ENCODE results near the gene RHNO1. TPM values are rescaled to one million over a fixed set of nuclear protein-coding genes. Genes with fewer than 3 reads are reported as not detected.

The RHNO1 gene
- total and polyA plus RNA-seq, 2 of the 13 experiments (the other 11 are each of a cell fraction or from before 2014, with no cell fraction given), result 27.2 to 49.6 TPM

DNA sequence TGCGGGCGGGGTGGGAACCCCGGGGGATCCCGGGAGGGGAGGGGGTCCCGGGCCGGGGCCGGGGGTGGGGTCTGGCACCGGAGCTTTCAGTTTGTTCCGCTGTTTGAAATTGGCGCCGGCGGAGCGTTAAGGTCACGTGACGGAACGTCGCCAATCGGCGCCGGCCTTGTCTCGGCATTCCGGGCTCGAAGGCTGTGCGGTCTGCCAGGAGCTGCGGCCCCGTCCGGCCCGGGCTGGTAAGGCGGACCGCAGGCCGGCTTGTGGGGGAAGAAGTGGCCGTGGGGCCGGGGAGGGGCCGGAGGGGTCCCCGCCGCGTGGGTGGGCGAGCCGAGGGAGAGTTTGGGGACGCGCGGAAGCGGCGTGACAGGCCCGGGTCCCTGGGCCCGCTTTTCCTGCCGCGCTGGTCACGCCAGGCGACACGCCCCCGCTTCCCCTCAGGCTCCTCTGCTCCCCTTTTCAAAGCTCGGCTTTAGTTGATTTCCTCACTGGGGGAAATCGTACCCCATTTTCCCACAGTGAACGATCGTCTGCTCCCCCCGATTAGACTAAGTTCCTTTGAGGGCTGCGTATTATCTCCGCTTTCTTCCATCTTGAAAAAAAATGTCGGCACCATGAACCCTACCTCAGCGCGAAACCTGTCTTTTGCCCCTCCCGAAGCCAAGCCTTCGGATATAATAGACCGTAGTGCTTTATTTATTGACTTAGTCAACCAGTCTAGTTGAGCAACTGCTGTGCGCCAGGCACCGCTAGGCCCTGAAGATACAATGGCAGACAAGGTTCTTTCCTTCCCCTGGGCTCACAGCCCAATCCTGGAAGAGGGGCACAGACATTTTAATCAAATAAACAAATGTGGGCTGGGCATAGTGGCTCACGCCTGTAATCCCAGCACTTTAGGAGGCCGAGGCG is at the start of gene RHNO1, which contains the start of gene FOXM1 (continued):
- TF ChIP-seq, protein P1, sequence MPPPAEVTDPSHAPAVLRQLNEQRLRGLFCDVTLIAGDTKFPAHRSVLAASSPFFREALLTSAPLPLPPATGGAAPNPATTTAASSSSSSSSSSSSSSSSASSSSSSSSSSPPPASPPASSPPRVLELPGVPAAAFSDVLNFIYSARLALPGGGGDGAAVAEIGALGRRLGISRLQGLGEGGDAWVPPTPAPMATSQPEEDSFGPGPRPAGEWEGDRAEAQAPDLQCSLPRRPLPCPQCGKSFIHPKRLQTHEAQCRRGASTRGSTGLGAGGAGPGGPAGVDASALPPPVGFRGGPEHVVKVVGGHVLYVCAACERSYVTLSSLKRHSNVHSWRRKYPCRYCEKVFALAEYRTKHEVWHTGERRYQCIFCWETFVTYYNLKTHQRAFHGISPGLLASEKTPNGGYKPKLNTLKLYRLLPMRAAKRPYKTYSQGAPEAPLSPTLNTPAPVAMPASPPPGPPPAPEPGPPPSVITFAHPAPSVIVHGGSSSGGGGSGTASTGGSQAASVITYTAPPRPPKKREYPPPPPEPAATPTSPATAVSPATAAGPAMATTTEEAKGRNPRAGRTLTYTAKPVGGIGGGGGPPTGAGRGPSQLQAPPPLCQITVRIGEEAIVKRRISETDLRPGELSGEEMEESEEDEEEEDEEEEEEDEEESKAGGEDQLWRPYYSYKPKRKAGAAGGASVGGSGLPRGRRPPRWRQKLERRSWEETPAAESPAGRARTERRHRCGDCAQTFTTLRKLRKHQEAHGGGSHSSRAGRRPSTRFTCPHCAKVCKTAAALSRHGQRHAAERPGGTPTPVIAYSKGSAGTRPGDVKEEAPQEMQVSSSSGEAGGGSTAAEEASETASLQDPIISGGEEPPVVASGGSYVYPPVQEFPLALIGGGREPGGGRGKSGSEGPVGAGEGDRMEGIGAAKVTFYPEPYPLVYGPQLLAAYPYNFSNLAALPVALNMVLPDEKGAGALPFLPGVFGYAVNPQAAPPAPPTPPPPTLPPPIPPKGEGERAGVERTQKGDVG (CRISPR knock-in tag; IDR thresholded peaks at IDR 0.05; ENCODE audit: borderline replicate concordance), result no peak
- peak; percentile 53 for TF ChIP-seq HNRNPK (IDR thresholded peaks at IDR 0.05; ENCODE audit: low read depth, low read length, poor library complexity, severe bottlenecking)
- TF ChIP-seq HCFC1 (IDR thresholded peaks at IDR 0.05; ENCODE audit: low read depth, low read length), result no peak
- no peak for TF ChIP-seq ZBTB7A (CRISPR knock-in tag; IDR thresholded peaks at IDR 0.05)
- no peak for TF ChIP-seq NFATC3 (CRISPR knock-in tag; IDR thresholded peaks at IDR 0.05)
- no peak for TF ChIP-seq EHMT2 (IDR thresholded peaks at IDR 0.05; ENCODE audit: borderline replicate concordance, low read depth, low read length)
- TF ChIP-seq HOXA3 (CRISPR knock-in tag; IDR thresholded peaks at IDR 0.05), result 0 out of 2 replicates have a peak, but pooled peaks have one; percentile 38
- TF ChIP-seq, protein P2, sequence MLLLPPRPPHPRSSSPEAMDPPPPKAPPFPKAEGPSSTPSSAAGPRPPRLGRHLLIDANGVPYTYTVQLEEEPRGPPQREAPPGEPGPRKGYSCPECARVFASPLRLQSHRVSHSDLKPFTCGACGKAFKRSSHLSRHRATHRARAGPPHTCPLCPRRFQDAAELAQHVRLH (CRISPR knock-in tag; IDR thresholded peaks at IDR 0.05; ENCODE audit: borderline replicate concordance, low read depth), result peak; percentile 37; the same call in 1 of the 2 replicates
- TF ChIP-seq, protein P3, sequence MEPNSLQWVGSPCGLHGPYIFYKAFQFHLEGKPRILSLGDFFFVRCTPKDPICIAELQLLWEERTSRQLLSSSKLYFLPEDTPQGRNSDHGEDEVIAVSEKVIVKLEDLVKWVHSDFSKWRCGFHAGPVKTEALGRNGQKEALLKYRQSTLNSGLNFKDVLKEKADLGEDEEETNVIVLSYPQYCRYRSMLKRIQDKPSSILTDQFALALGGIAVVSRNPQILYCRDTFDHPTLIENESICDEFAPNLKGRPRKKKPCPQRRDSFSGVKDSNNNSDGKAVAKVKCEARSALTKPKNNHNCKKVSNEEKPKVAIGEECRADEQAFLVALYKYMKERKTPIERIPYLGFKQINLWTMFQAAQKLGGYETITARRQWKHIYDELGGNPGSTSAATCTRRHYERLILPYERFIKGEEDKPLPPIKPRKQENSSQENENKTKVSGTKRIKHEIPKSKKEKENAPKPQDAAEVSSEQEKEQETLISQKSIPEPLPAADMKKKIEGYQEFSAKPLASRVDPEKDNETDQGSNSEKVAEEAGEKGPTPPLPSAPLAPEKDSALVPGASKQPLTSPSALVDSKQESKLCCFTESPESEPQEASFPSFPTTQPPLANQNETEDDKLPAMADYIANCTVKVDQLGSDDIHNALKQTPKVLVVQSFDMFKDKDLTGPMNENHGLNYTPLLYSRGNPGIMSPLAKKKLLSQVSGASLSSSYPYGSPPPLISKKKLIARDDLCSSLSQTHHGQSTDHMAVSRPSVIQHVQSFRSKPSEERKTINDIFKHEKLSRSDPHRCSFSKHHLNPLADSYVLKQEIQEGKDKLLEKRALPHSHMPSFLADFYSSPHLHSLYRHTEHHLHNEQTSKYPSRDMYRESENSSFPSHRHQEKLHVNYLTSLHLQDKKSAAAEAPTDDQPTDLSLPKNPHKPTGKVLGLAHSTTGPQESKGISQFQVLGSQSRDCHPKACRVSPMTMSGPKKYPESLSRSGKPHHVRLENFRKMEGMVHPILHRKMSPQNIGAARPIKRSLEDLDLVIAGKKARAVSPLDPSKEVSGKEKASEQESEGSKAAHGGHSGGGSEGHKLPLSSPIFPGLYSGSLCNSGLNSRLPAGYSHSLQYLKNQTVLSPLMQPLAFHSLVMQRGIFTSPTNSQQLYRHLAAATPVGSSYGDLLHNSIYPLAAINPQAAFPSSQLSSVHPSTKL (CRISPR knock-in tag; IDR thresholded peaks at IDR 0.05), result peak; percentile 44; the same call in 1 of the 2 replicates
- TF ChIP-seq ZFX (CRISPR knock-in tag; IDR thresholded peaks at IDR 0.05; ENCODE audit: low read depth), result peak; percentile 84
- peak; percentile 41; the same call in 1 of the 2 replicates for TF ChIP-seq SP2 (CRISPR knock-in tag; IDR thresholded peaks at IDR 0.05)
- peak; percentile 68 for TF ChIP-seq ASH2L (IDR thresholded peaks at IDR 0.05; ENCODE audit: insufficient read length, low read depth, low read length)
- TF ChIP-seq ZNF251 (CRISPR knock-in tag; IDR thresholded peaks at IDR 0.05), result no peak
- TF ChIP-seq, protein P4, sequence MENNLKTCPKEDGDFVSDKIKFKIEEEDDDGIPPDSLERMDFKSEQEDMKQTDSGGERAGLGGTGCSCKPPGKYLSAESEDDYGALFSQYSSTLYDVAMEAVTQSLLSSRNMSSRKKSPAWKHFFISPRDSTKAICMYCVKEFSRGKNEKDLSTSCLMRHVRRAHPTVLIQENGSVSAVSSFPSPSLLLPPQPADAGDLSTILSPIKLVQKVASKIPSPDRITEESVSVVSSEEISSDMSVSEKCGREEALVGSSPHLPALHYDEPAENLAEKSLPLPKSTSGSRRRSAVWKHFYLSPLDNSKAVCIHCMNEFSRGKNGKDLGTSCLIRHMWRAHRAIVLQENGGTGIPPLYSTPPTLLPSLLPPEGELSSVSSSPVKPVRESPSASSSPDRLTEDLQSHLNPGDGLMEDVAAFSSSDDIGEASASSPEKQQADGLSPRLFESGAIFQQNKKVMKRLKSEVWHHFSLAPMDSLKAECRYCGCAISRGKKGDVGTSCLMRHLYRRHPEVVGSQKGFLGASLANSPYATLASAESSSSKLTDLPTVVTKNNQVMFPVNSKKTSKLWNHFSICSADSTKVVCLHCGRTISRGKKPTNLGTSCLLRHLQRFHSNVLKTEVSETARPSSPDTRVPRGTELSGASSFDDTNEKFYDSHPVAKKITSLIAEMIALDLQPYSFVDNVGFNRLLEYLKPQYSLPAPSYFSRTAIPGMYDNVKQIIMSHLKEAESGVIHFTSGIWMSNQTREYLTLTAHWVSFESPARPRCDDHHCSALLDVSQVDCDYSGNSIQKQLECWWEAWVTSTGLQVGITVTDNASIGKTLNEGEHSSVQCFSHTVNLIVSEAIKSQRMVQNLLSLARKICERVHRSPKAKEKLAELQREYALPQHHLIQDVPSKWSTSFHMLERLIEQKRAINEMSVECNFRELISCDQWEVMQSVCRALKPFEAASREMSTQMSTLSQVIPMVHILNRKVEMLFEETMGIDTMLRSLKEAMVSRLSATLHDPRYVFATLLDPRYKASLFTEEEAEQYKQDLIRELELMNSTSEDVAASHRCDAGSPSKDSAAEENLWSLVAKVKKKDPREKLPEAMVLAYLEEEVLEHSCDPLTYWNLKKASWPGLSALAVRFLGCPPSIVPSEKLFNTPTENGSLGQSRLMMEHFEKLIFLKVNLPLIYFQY (CRISPR knock-in tag; IDR thresholded peaks at IDR 0.05; ENCODE audit: borderline replicate concordance), result 0 out of 2 replicates have a peak, but pooled peaks have one; percentile 59
- no peak for TF ChIP-seq ERF (CRISPR knock-in tag; IDR thresholded peaks at IDR 0.05)
- no peak for TF ChIP-seq HIVEP1 (CRISPR knock-in tag; IDR thresholded peaks at IDR 0.05)
- no peak for TF ChIP-seq PPARG (CRISPR knock-in tag; conservative IDR thresholded peaks at IDR 0.05)
